22Rv1 (cell line): Measurements from ENCODE around the gene NEIL3.

ENCODE experiments used
- H3K27ac ChIP-seq: fragments of 450-650 bp; 2 replicates; pipeline ENCODE4 v1.5.1; 2017
- ZFX ChIP-seq: fragments of 450-650 bp; IDR thresholded peaks from 2 replicates; pipeline ENCODE4 v1.6.1; 2017; ENCODE audit warnings: antibody characterized with exemption, borderline replicate concordance
- TF ChIP-seq, protein P1 (sequence below): fragments of 450-650 bp; IDR thresholded peaks from 2 replicates; pipeline ENCODE4 v1.5.1; 2017; ENCODE audit warnings: mild to moderate bottlenecking

The NEIL3 gene

GRCh38 chr4:177410566-177410965 is 100.9 kb downstream of the NEIL3 start:
- H3K27ac ChIP-seq, result no peak overlapping the region
- TF ChIP-seq, protein P1, sequence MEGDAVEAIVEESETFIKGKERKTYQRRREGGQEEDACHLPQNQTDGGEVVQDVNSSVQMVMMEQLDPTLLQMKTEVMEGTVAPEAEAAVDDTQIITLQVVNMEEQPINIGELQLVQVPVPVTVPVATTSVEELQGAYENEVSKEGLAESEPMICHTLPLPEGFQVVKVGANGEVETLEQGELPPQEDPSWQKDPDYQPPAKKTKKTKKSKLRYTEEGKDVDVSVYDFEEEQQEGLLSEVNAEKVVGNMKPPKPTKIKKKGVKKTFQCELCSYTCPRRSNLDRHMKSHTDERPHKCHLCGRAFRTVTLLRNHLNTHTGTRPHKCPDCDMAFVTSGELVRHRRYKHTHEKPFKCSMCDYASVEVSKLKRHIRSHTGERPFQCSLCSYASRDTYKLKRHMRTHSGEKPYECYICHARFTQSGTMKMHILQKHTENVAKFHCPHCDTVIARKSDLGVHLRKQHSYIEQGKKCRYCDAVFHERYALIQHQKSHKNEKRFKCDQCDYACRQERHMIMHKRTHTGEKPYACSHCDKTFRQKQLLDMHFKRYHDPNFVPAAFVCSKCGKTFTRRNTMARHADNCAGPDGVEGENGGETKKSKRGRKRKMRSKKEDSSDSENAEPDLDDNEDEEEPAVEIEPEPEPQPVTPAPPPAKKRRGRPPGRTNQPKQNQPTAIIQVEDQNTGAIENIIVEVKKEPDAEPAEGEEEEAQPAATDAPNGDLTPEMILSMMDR, result no peak
- no peak for TF ChIP-seq ZFX

DNA sequence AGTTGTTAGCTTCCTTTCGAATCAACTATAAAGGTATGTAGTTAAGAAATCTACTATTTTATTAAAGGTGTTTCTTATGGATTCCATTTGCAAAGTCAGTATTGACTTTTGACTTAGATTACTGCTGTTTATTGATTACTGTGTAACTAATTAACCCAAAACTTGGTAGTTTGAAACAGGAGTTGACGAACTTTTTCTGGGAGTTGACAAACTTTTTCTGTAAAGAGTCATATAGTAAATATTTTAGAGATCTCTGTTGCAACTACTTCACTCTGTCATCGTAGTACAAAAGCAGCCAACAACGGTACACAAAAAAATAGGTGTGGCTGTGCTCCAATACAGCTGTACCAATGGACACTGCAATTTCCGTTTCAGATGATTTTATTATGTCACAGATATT is 102.3 kb downstream of the NEIL3 start:
- TF ChIP-seq, protein P1, result no peak
- no peak for TF ChIP-seq ZFX

More for the DNA sequence above, 102.3 kb downstream of the NEIL3 start:
- H3K27ac ChIP-seq, result no peak overlapping the region
